Measurements from ENCODE around the gene ANKZF1.

The ANKZF1 gene

DNA sequence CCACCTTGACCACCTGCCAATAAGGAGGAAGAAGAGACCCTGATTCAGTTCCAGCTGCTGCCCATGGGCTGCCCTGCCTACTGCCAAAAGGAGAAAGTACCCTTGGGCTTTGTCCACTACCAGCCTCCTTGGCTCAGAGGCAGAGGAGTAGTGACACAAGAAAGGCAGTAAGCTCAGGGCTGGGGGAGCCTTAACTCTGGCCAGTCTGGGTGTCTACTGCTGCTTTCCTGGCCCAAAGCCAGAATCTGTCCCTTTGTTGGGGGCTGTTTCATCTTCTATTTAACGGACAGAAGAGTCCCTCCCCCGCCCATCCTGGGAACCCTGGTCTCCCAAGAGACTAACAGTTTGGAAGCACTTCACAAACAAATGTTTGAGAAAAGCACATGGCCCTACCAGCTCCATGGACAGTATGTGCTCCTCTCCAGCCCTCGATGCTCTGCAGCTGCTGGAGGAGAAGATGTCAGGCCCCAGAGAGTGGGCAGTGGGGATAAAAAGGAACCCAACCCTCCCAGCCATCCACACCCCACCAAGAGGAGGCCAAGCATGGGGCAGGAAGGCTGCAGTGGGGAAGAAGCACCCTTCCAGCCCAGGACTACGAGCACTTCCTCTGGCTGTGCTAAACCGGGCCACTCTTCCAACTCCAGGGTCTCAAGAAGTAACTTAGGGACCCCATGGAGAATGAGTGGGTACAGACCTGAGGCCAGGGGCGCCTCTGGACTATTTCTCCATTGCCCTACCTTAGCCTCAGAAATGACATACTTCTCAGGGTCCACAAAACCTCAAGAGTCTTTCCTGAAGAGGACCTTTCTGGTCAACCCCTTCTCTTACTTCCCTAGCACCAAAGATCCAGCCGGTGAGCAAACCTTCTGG, 1.3 kb upstream of the ANKZF1 start:
- DNase-seq (ENCODE audit: low spot score) = no peak

DNA sequence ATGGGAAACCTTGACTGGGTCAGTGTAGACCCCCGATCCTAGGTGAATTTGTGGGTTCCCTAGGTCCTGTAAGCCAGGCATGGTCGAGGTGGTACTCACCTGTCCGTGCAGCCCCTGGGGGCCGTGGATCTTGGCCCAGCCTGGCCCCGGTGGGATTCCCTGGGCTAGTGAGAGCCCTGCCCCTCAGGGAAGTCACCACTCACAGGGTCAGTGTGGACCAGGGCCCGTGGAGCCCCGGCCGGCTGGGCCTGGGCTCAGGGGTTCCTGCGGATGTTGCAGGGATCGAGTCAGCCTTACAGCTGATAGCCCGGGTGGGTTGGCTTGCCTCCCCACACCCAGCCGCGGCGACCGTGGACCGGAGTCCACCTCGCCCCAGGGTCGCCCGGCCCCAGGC, 698 bp upstream of the ANKZF1 start:
- DNase-seq (ENCODE audit: low spot score) = no peak

- peak; percentile 51 for DNase-seq (ENCODE audit: low spot score)
Measured at GRCh38 chr2:219230059-219230540, 494 bp downstream of the ANKZF1 start.

- no peak for DNase-seq (ENCODE audit: low spot score)
Measured at GRCh38 chr2:219234331-219234730, 4.7 kb downstream of the ANKZF1 start.

GRCh38 chr2:219243291-219243761, 13.7 kb downstream of the ANKZF1 start:
- no peak for DNase-seq (ENCODE audit: low spot score)

DNA sequence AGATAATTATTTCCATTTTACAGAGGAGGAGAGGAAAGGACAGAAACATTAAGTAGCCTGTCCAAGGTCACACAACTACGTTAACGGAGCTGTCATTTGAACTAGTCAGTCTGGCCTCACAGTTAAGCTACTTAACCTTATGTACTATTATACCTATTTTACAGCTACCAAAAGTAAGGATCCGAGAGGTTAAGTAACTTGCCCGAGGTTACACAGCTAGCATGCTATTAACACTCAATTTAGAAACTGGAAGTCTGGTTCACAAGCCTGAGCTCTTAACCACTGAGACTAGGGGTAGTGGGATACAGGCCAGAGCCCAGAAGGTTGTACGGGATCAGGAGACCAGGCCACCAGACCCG, 15.2 kb downstream of the ANKZF1 start:
- DNase-seq (ENCODE audit: low spot score) = no peak

GRCh38 chr2:219245148-219245898, 15.7 kb downstream of the ANKZF1 start, which contains the start of the genes GLB1L and STK16:
GLB1L (minus strand) TSS chr2:219245444; CDS start chr2:219243573, 1,871 bp downstream.
STK16 (plus strand) TSS chr2:219245479; CDS start chr2:219246000, 521 bp downstream.
- DNase-seq (ENCODE audit: low spot score) = peak; percentile 95

DNA sequence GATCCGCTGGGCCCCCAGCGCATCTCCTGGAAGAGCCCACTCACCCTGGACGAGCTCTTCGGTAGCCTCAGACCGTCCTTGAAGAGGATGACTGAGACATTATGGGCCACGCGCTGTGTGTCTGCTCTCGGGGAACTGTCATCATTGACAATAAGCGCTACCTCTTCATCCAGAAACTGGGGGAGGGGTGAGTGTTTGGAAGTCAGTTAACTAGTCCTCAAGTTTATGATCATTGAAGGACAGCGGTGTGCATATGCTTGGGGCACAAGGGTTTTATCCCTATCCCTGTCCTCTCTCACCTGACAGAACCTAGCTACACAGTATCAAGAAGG, 16.3 kb downstream of the ANKZF1 start:
- no peak for DNase-seq (ENCODE audit: low spot score)

GRCh38 chr2:219246559-219246958, 17.0 kb downstream of the ANKZF1 start:
- no peak for DNase-seq (ENCODE audit: low spot score)

- DNase-seq (ENCODE audit: low spot score) = no peak
Measured at GRCh38 chr2:219247678-219248642, 18.4 kb downstream of the ANKZF1 start.

DNA sequence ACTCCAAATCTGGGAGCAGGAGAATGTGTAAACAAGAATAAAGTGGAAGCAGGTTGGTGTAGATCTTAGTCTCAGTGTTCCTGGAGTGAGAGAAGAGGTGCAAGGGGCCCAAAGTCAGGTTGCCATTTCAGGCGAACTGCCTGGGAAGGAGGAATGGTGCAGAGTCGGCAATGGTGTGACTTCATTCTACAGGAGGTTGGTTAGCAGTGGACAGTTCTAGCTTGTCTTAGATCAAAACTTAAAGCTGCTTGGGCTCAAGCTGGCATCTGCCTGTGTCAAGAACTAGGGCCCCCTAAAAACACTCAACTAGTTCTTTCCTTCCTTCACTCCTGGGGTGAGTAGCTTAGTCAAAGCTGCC, 19.2 kb downstream of the ANKZF1 start:
- no peak for DNase-seq (ENCODE audit: low spot score)

- DNase-seq (ENCODE audit: low spot score) = peak; percentile 73
Measured at GRCh38 chr2:219249203-219249980, 19.8 kb downstream of the ANKZF1 start.

GRCh38 chr2:219250049-219250781, 20.6 kb downstream of the ANKZF1 start:
- no peak for DNase-seq (ENCODE audit: low spot score)

DNA sequence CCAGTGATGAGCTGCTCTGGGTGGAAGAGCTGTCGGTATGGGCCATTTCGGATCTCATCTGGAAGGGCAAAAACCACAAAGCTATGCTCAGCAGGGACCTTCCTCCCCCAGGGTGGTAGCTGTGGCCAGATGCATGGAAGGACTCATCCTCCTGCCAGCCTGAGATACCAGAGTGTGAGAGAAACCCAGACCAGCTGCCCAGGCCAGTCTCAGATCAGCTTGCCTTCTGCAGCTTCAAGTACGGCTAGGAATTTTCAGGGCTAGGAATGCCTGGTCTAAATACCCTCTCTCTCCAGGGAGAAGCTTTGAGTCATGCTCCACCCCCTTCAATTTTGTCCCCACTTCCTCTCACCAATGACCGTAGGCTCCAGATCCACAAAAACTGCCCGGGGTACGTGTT, 22.1 kb downstream of the ANKZF1 start:
- DNase-seq (ENCODE audit: low spot score) = no peak

- no peak for DNase-seq (ENCODE audit: low spot score)
Measured at GRCh38 chr2:219252084-219252483, 22.5 kb downstream of the ANKZF1 start.

DNA sequence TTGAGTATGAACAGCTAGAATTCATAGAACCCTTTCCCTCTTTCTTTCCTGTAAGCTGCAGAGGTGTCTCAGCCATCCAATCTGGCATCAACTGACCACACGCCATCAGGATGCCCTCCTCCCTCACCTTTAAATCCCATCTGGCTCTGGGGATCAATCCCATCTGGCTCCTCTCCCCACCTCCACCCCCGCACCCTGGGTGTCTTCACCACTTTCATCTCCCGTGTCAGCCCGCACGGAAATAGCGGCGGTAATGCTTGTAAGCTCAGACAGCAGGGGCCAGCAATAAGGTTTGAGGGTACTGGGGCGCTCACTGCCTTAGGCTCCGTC, 22.9 kb downstream of the ANKZF1 start:
- no peak for DNase-seq (ENCODE audit: low spot score)

- DNase-seq (ENCODE audit: low spot score) = peak; percentile 42
Measured at GRCh38 chr2:219252900-219253752, 23.5 kb downstream of the ANKZF1 start, which contains the start of gene TUBA4B. TUBA4B (plus strand) TSS chr2:219253243; CDS start chr2:219253408, 165 bp downstream.

DNA sequence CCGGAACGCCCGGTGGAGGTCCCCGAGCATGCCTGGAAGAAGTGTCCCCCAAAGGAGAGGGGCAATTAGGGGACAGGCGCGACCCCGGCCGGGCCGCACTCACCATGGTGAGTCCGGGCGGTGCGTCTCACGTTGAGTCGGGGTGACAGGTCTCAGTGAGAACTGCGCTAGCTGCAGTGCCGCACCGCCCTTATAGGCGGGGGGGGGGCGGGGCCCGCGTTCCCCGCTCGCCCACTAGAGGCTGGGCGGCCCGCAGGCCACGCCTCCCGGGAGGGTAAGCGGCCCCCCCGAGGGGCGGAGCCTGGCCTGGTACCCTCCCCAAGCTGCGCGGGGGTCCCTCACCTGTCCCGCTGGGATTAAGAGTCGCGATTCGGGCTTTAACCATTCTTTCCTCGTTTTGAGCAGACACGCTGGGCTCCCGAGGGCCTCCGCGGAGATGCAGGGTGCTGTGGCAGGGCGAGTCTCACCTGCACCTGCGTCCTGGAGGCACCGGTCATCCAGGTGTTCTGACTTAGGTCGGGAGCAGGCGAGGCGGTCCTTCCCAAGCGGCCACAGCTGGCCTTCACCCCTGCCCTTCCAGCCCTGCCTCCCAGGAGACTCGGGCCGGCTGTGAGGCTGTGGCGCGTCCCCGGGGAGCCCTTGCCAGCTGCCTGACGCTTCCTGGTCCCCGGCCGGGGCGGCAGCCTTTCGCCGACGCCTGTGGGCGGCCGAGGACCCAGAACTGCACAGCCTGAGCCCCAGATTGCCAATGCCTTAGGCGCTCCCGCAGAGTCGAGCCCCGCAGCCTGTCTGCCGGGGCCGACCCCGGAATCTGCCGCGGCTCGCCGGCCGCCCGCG, 24.4 kb downstream of the ANKZF1 start, which contains the start of gene TUBA4A:
TUBA4A (minus strand) TSS at position 166 of the 837 bp plus-strand sequence; CDS start at position 106, 60 bp downstream.
- DNase-seq (ENCODE audit: low spot score) = peak; percentile 93
